ENCODE results near the gene BSND. TPM values are rescaled to one million over a fixed set of nuclear protein-coding genes. Genes with fewer than 3 reads are reported as not detected.
A peak's percentile ranks its signal among the peaks of the same experiment; 100 is the strongest.

Gene BSND
- total and polyA plus RNA-seq, 9 donors, result 0.10 to 0.46 (median 0.10) TPM; not detected in 6

- H3K27me3 ChIP-seq, result no peaks in the 10 kb centered on the region
- intact Hi-C loops (cut with DNase I), result no loop called here
- H3K9me3 ChIP-seq, result no peaks in the 10 kb centered on the region
- H3K27ac ChIP-seq, result no peak overlapping the region
- 93 to 97% (median 94%) methylated on average over 5 of the region's 5 CpGs for WGBS, 3 donors
- no peak overlapping the region for H3K4me3 ChIP-seq
- no peak for TF ChIP-seq CTCF (IDR thresholded peaks at IDR 0.05)
- TF ChIP-seq EP300 (IDR thresholded peaks at IDR 0.05), result no peak
- no peak for TF ChIP-seq POLR2A (IDR thresholded peaks at IDR 0.05)
- DNase-seq, result no peak
- H3K4me1 ChIP-seq (ENCODE audit: insufficient read depth), result no peaks in the 10 kb centered on the region
- no peaks in the 10 kb centered on the region for H3K36me3 ChIP-seq
These were observed 21.0 kb upstream of the BSND start for GRCh38 chr1:54977533-54978297.

- Histone ChIP-seq H3K36me3 (no peaks in the 10 kb centered on the region), H3K9me3 (no peaks in the 10 kb centered on the region), H3K27ac (no peak overlapping the region), H3K4me3 (no peak overlapping the region), H3K27me3 (no peaks in the 10 kb centered on the region), H3K4me1 (ENCODE audit: insufficient read depth) (no peaks in the 10 kb centered on the region)
- TF ChIP-seq EP300 (IDR thresholded peaks at IDR 0.05), result no peak
- TF ChIP-seq POLR2A (IDR thresholded peaks at IDR 0.05), result no peak
- no peak for TF ChIP-seq CTCF (IDR thresholded peaks at IDR 0.05)
- WGBS, 3 donors, result 93 to 97% (median 95%) methylated on average over 9 of the region's 9 CpGs
- DNase-seq, result no peak
- intact Hi-C loops (cut with DNase I), result no loop called here
These were observed 20.0 kb upstream of the BSND start for GRCh38 chr1:54978528-54979326.

GRCh38 chr1:54979327-54979891 is 19.3 kb upstream of the BSND start:
- Histone ChIP-seq H3K4me3 (no peak overlapping the region), H3K4me1 (ENCODE audit: insufficient read depth) (no peaks in the 10 kb centered on the region), H3K27me3 (no peaks in the 10 kb centered on the region), H3K9me3 (no peaks in the 10 kb centered on the region), H3K36me3 (no peaks in the 10 kb centered on the region), H3K27ac (no peak overlapping the region)
- TF ChIP-seq CTCF (IDR thresholded peaks at IDR 0.05) (no peak), POLR2A (IDR thresholded peaks at IDR 0.05) (no peak), EP300 (IDR thresholded peaks at IDR 0.05) (no peak)
- 36 to 91% (median 61%) methylated on average over 5 of the region's 5 CpGs for WGBS, 3 donors
- intact Hi-C loops (cut with DNase I), result no loop called here
- no peak for DNase-seq

GRCh38 chr1:54980046-54980527 is 18.6 kb upstream of the BSND start:
- intact Hi-C loops (cut with DNase I), result no loop called here

More at GRCh38 chr1:54980046-54980527, 18.6 kb upstream of the BSND start:
- H3K4me1 ChIP-seq (ENCODE audit: insufficient read depth), result no peaks in the 10 kb centered on the region
- no peak for DNase-seq
- no peaks in the 10 kb centered on the region for H3K36me3 ChIP-seq
- H3K4me3 ChIP-seq, result peak overlapping the region; percentile 16
- whole genome bisulfite sequencing, 3 donors, result 6 to 14% (median 11%) methylated on average over 25 of the region's 25 CpGs
- H3K27ac ChIP-seq, result no peak overlapping the region
- TF ChIP-seq EP300 (IDR thresholded peaks at IDR 0.05), result no peak
- TF ChIP-seq CTCF (IDR thresholded peaks at IDR 0.05), result no peak
- no peak for TF ChIP-seq POLR2A (IDR thresholded peaks at IDR 0.05)
- no peaks in the 10 kb centered on the region for H3K27me3 ChIP-seq
- no peaks in the 10 kb centered on the region for H3K9me3 ChIP-seq

All from ovary (tissue), 9 donors.